HG03060 (cell line): ENCODE results near the gene WFIKKN1.

ENCODE experiments used
- ATAC-seq: cut with Tn5 transposase; IDR thresholded peaks from one replicate; pipeline ENCODE4 v1.9.1; 2021; ENCODE audit warnings: low read depth, moderate number of reproducible peaks; ENCODE audit not compliant: unreplicated experiment

The WFIKKN1 gene

DNA sequence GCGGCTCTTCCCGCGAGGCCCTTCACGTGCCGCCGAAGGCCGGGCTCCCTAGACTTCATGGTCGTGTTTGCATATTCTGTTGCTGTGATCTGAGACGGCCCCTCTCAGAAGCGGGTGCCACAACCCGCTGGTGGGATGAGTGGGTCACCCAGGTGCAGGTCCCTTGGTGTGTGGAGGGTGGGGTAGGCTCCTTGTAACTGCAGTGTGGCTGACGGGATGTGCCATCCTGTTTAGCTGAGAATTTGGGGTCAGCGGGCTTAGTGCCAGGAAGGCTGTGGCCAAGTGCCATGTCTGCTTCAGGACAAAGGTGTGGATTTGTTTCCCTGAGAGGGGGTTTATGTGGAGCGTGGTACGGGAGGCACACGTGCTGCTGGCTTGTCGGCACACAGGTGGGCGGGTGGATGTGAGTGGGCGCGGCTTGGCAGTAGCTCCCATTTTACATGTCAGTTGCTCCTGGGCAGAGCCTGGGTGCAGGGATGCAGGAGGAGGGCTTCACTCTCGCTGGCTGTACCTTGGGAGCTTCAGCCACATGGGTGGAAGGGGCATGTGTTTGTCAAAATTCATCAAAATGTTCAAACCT, 9.2 kb upstream of the WFIKKN1 start:
- ATAC-seq = no peak

GRCh38 chr16:622920-623280, 7.9 kb upstream of the WFIKKN1 start:
- ATAC-seq = no peak

GRCh38 chr16:624526-625070, 6.2 kb upstream of the WFIKKN1 start:
- no peak for ATAC-seq

- ATAC-seq = no peak
Observed at GRCh38 chr16:625117-625976, 5.4 kb upstream of the WFIKKN1 start.

DNA sequence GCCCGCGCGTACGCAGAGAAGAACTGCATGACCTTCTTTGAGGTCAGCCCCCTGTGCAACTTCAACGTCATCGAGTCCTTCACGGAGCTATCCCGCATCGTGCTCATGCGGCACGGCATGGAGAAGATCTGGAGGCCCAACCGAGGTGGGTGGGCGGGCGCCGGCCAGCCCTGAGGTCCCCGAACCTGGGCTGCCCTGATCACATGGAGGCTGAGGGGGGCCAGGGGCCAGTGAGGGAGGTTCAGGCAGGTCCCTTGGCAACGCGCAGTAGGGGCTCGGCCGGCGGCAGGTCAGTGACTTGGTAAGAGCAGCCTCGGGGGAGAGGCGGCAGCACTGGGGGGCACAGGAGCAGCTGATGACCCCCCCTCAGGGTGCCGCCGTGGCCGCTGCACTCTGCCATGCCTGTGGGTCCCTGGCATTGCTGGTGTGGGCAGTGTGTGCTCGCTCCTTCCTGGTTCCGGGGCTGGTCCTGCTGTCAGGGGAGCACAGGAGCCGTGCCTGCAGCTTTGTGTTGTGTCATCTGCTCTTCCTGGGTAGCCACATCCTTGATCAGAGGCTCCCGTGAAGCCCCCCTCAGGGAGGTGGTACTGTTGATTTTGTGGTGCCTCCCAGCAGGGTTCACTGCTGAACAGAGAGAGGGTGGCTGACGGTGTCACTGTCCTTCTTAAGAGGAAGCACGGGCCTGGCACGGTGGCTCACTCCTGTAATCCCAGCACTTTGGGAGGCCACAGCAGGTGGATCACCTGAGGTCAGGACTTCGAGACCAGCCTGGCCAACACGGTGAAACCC, 4.6 kb upstream of the WFIKKN1 start:
- ATAC-seq = no peak

DNA sequence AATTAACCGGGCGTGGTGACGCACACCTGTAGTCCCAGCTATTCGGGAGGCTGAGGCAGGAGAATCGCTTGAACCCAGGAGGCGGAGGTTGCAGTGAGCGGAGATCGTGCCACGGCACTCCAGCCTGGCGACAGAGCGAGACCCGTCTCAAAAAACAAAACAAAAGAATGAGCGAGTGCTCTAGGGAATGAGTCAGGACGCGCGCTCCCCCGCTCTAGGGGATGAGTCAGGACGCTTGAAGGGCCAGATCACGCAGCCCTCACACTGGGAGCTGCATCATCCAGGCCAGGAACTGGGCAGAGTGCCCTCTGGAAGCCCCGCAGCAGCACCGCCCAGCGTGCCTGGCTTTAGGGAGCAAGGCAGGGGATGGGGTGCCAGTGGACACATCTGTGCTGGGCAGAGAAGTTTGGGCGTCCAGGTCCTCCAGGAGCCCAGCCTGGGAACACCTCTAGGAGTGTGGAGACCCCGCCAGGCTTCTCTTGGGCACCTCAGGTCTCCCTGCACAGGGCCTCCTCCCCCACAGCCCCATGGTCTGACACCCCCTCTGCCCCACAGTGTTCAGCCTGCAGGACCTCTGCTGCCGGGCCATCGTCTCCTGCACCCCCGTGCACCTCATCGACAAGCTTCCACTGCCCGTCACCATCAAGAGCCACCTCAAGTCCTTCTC, 3.9 kb upstream of the WFIKKN1 start:
- ATAC-seq = no peak

GRCh38 chr16:627454-628239, 3.1 kb upstream of the WFIKKN1 start:
- no peak for ATAC-seq

DNA sequence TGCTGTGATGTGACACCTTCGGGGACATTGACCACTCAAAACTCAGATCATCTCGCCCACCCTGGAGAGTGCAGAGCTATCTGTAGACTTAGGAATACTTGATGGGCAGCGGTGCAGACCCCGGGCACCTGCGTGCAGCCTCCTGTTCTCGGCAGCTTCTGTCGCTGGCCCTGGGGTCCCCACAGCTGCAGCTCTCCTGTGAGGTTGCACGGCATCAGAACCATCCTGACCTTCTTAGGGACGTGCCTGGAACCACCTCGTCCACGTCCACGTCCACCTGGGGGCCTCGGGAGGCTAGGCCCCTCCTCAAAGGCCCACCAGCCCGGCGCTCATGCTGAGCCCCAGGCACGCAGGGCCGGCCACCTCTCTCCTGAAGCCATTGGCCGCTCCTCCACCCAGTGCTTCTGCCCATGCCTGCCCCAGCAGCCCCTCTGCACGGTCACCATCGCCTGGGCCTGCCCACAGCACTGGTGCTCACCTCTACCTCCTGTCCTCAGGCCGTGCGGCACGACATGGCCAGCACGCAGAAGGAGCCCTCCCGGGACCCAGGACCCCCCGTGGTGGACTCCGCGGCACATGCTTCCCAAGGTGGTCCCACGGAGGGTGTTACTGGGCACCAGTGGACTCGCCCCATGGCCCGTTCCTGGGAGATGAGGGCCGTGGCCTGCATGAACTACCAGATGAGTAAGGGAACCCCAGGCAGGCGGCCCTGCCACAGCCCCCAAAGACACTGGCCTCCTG, 2.3 kb upstream of the WFIKKN1 start:
- ATAC-seq = no peak

DNA sequence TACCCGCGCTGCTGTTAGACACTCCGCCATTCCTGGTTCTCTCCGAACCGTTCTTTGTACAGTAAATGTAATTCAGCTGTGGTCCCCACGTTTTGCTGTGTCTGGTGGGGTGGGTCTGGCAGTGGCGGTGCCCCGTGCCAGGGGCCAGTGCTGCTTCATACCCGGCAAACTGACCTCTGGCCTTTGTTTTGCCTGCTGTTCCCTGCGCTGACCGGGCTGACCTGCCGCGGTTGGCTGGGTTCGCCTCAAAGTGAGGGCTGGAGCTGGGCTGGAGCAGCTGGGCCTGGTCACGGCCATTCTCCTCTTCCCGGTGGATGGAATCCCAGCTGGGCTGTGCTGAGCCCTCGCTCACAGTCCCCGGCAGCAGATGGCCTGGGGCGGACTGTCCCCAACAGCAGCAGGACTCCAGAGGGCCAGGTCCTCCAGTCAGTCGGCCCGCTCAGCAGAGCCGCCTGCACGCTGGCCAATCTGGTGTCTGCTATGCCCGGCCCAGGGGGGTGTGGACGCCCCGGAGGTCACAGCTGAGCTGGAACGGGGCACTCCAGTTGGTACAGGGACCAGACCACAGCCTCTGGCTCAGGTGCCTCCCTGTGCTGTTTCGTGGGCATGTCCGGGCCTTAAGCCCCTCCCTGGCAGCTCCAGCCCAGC, 1.5 kb upstream of the WFIKKN1 start:
- ATAC-seq = no peak

- ATAC-seq = no peak
Observed at GRCh38 chr16:629833-630248, 944 bp upstream of the WFIKKN1 start.

- no peak for ATAC-seq
Observed at GRCh38 chr16:630249-630814, 453 bp upstream of the WFIKKN1 start.

DNA sequence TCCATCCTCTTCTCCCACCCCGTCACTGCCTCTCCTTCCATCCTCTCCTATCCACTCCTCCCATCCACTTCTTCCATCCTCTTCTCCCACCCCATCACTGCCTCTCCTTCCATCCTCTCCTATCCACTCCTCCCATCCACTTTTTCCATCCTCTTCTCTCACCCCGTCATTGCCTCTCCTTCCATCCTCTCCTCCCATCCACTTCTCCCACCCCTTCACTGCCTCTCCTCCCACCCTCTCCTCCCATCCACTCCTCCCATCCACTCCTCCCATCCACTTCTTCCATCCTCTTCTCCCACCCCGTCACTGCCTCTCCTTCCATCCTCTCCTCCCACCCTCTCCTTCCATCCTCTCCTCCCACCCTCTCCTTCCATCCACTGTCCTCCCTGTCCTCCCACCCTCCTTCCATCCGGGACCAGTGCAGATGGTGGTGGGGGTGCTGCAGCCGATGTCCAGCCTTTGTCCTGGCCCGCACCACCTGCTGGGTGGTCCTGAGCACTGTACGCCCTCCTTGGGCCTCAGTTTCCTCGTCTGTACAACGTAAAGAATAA, 1.1 kb downstream of the WFIKKN1 start:
- no peak for ATAC-seq

GRCh38 chr16:632486-633335, 1.9 kb downstream of the WFIKKN1 start:
- ATAC-seq = no peak

- no peak for ATAC-seq
Observed at GRCh38 chr16:633336-634050, 2.7 kb downstream of the WFIKKN1 start.

DNA sequence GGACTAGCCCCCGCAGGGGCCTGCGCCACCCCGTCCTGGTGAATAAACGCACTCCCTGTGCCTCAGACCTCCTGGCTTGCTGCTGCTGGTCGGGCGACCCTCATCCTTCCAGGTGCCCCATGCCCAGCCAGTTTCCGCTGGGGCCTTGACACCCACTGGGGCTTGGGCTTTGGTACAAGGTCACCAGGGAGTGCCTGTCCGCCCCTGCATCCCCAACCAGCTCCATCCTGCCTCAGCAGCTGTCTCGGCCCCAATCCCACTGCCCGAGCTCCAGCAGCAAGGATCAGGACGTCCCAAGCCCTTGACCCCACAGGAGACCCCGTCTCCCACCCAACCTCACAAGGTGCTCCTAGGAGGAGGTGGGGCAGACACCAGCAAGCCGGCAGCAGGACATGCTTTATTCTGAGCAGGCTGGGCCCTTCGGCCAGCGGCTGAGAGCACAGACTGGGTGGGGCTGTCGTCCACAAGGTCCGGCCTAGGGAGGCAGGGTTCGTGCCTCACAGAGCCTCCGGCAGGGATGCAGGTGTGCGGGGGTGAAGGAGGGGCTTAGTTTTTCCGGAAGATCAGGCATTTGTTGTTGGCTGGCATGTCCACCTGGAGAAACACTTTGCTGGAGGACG, 3.4 kb downstream of the WFIKKN1 start:
- ATAC-seq = no peak

GRCh38 chr16:634996-635395, 4.2 kb downstream of the WFIKKN1 start:
- no peak for ATAC-seq
